Glutamatergic neuron (in vitro differentiated cells): ENCODE results near the gene TMC1. TPM values are rescaled to one million over a fixed set of nuclear protein-coding genes. Genes with fewer than 3 reads are reported as not detected.
"Not testable (repeated sequence)": the region's sequence is repeated elsewhere in the genome, so short reads cannot be mapped to it uniquely, and the experiment has no call there.

Experiments used
- DNase-seq: peaks from one replicate; pipeline ENCODE4 v3.0.0; 2022
- H3K27ac Mint-ChIP-seq: one replicate; pipeline ENCODE4 v1.8.0; 2020; ENCODE audit warnings: mild to moderate bottlenecking, mixed read lengths, inconsistent platforms; ENCODE audit not compliant: unreplicated experiment
- H3K27me3 Mint-ChIP-seq: one replicate; pipeline ENCODE4 v1.8.0; 2020; ENCODE audit warnings: mild to moderate bottlenecking, moderate library complexity, mixed read lengths, inconsistent platforms; ENCODE audit not compliant: unreplicated experiment
- H3K36me3 Mint-ChIP-seq: one replicate; pipeline ENCODE4 v1.8.0; 2020; ENCODE audit warnings: mild to moderate bottlenecking, mixed read lengths, inconsistent platforms; ENCODE audit not compliant: unreplicated experiment
- H3K4me1 Mint-ChIP-seq: one replicate; pipeline ENCODE4 v1.8.0; 2020; ENCODE audit warnings: mild to moderate bottlenecking, low read depth, mixed read lengths, inconsistent platforms; ENCODE audit not compliant: unreplicated experiment
- H3K4me3 Mint-ChIP-seq: one replicate; pipeline ENCODE4 v1.8.0; 2020; ENCODE audit warnings: mild to moderate bottlenecking, mixed read lengths, inconsistent platforms; ENCODE audit not compliant: unreplicated experiment
- H3K9me3 Mint-ChIP-seq: one replicate; pipeline ENCODE4 v1.8.0; 2020; ENCODE audit warnings: mild to moderate bottlenecking, moderate library complexity, mixed read lengths, inconsistent platforms; ENCODE audit not compliant: unreplicated experiment
- CTCF ChIP-seq: fragments of 200-600 bp; sonication (generic); IDR thresholded peaks from one replicate; pipeline ENCODE4 v1.5.0; 2021; ENCODE audit not compliant: partially characterized antibody, unreplicated experiment
- total RNA-seq: library from RNA; stranded (reverse); fragmentation: NEBNext Ultra II Directional; extraction: Animal tissue kit (Norgen Biotek cat#: 25700); gene quantifications from one replicate; pipeline ENCODE4 v1.2.1, GENCODE V29; 2021; ENCODE audit not compliant: unreplicated experiment

The TMC1 gene
- total RNA-seq, 1 donor from 2014 or later: not detected

- H3K36me3 Mint-ChIP-seq: no peaks in the 10 kb centered on the region
- H3K9me3 Mint-ChIP-seq: no peaks in the 10 kb centered on the region
- TF ChIP-seq CTCF: no peak
- no peaks in the 10 kb centered on the region for H3K27me3 Mint-ChIP-seq
- DNase-seq: no peak
- no peak overlapping the region for H3K27ac Mint-ChIP-seq
- H3K4me1 Mint-ChIP-seq: peaks cover 5% of the 10 kb centered on the region
- H3K4me3 Mint-ChIP-seq: no peak overlapping the region
Measured at GRCh38 chr9:72486594-72486955, 34.8 kb upstream of the TMC1 start.

DNA sequence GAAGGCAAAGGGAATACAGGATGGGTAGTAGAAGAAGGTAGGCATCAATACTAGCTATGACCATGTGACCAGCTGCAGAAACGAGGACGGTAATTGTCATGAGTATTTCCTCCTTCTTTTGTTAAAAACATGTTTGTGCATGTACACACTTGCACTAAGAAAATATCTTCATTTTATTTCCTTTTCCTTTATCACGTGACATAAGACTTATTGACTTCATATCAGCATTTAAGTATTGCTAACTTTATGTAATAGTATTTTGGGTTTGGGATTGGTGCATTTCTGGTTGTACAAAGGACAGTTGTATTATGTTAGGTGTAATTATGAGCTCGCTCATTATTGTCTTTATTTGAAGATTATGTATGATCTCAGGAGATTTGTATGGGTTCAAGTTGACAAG, 33.7 kb upstream of the TMC1 start:
- not testable (repeated sequence) for H3K27ac Mint-ChIP-seq, H3K9me3 Mint-ChIP-seq, H3K4me3 Mint-ChIP-seq, H3K36me3 Mint-ChIP-seq, DNase-seq, H3K4me1 Mint-ChIP-seq, H3K27me3 Mint-ChIP-seq

DNA sequence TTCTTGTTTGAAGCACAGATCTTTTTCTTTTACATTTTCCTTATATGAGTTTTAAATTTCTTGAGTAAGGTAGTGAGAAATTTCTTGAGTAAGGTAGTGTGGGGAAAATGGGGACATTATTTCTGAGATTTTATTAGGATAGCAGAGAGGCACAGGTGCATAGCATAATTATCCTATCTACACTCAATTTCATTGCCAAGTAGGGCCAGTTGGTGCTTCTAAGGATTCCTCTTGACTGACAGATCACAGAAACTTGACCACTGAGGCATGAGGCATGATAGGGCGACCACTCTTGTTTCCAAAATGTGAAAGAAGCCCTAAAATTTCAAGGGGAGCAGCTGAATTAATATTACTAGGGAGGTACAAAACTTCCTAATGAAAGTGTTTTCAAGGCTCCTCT, 31.4 kb upstream of the TMC1 start:
- H3K27me3 Mint-ChIP-seq: no peaks in the 10 kb centered on the region
- DNase-seq: no peak
- H3K4me1 Mint-ChIP-seq: peaks cover 3% of the 10 kb centered on the region
- no peak overlapping the region for H3K27ac Mint-ChIP-seq
- H3K4me3 Mint-ChIP-seq: no peak overlapping the region
- TF ChIP-seq CTCF: no peak
- no peaks in the 10 kb centered on the region for H3K9me3 Mint-ChIP-seq
- H3K36me3 Mint-ChIP-seq: no peaks in the 10 kb centered on the region

DNA sequence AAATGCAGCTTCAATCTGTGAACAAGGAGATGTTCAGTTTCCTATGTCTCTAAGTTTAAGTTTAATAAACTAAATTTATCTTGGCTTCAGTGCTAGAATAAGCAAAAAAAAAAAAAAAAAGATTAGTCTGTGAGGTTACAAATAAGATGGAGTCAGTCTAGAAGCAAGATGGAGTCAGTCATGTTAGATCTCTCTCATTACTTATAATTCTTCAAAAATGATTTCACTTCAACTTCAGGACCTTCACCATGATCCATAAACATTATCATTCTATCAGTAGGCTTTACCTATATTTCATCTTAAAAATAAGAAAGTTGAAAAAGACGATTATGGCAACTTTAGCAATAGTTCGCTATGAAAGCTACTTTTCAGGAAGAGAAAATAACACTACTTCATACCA, 30.2 kb upstream of the TMC1 start:
- no peak for TF ChIP-seq CTCF
- no peak overlapping the region for H3K27ac Mint-ChIP-seq
- no peaks in the 10 kb centered on the region for H3K9me3 Mint-ChIP-seq
- H3K4me3 Mint-ChIP-seq: no peak overlapping the region
- no peaks in the 10 kb centered on the region for H3K36me3 Mint-ChIP-seq
- no peaks in the 10 kb centered on the region for H3K27me3 Mint-ChIP-seq
- peaks cover 3% of the 10 kb centered on the region for H3K4me1 Mint-ChIP-seq
- no peak for DNase-seq

- no peaks in the 10 kb centered on the region for H3K36me3 Mint-ChIP-seq
- TF ChIP-seq CTCF: no peak
- H3K9me3 Mint-ChIP-seq: no peaks in the 10 kb centered on the region
- no peaks in the 10 kb centered on the region for H3K27me3 Mint-ChIP-seq
- H3K4me3 Mint-ChIP-seq: no peak overlapping the region
- no peak for DNase-seq
- H3K27ac Mint-ChIP-seq: no peak overlapping the region
- H3K4me1 Mint-ChIP-seq: peaks cover 3% of the 10 kb centered on the region
Measured at GRCh38 chr9:72494051-72494450, 27.4 kb upstream of the TMC1 start.
